Measurements from ENCODE around the gene CFAP65.

GRCh38 chr2:219037783-219038499 is 3.4 kb downstream of the CFAP65 start:
- TF ChIP-seq BHLHE40 (IDR thresholded peaks at IDR 0.05; ENCODE audit: borderline replicate concordance) (no peak), L3MBTL2 (conservative IDR thresholded peaks at IDR 0.05) (no peak), ARNT (IDR thresholded peaks at IDR 0.05) (no peak), TARDBP (IDR thresholded peaks at IDR 0.05) (no peak), SUZ12 (IDR thresholded peaks at IDR 0.05) (no peak), PKNOX1 (IDR thresholded peaks at IDR 0.05) (no peak), CTBP1 (IDR thresholded peaks at IDR 0.05; ENCODE audit: borderline replicate concordance) (no peak), FOXA1 (IDR thresholded peaks at IDR 0.05) (no peak), SP1 (IDR thresholded peaks at IDR 0.05) (no peak), FOXM1 (IDR thresholded peaks at IDR 0.05; ENCODE audit: borderline replicate concordance) (no peak), ELF4 (IDR thresholded peaks at IDR 0.05) (no peak)
